Stimulated activated CD4-positive, alpha-beta T cell treated with anti-CD3 and anti-CD28 coated beads, TNF-alpha, amount 100 ng/mL, for 1 hour (primary cell): Measurements from ENCODE around the gene HNRNPA1.

ENCODE experiments used
- DNase-seq, 3 donors: peaks; one replicate each; pipeline ENCODE4 v3.0.0-alpha.2; 2020; ENCODE audit warnings: low read depth in 3 of 3, low spot score in 1 of 3

HNRNPA1 gene

DNA sequence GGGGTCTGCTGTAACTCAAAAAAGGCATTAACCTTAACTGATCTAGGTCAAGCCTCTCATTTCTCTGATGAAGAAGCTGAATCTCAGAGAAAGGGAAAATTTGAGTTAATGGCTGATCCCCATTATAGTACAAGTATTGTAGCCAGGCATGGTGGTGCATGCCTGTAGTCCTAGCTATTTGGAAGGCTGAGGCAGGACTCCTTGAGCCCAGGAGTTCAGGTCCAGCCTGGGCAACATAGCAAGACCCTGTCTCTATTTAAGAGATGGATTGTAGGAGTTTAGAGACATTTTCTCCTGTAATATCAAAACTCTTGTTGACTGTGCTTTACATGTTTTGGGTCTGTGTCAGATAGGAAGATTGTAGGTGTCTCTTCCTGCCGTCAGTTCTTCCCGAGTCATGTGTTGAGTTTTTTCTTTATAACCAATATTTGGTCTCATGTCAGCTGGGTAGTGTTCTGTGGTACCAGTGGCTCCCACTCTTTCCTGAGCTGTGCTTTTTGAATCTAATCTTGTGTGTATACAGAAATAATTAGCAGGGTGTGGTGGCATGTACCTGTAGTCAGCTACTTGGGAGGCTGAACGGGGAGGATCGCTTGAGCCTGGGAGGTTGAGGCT lies 53.0 kb downstream of the HNRNPA1 start:
- no peak for DNase-seq
